NCI-H748 treated with DMSO at 0.1 percent for 48 hours (cell line): Measurements from ENCODE around the gene IFT20.

ENCODE experiments used
- DNase-seq: peaks from one replicate; lab custom pipeline; 2025; lab: John Stamatoyannopoulos, UW

Gene IFT20

DNA sequence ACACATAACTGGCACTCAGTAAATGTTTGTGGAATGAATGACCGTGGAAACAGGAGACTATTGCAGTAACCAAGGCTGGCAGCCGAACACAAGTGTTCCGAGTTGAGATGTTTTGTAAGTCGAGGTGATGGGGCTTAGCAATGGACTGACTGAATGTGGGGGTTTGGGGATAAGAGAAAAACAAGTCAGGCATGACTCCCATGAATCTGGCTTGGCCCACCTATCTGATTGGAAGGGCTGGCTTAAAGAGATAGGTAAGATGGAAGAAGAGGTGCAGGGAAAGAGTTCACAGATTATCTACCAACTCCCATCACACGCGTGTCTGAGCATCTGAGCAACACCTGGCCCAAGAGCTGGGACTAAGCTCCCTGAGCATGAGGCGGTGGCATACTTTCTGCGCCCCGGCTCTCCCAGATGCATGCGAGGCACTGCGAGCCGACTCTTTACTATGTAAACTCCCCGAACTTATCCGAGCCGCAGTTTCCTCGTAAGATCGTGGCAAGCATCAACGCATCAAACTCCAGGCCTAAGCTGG is 539 bp downstream of the IFT20 start:
- DNase-seq, result no peak

GRCh38 chr17:28334171-28334570 is 1.1 kb downstream of the IFT20 start:
- no peak for DNase-seq

DNA sequence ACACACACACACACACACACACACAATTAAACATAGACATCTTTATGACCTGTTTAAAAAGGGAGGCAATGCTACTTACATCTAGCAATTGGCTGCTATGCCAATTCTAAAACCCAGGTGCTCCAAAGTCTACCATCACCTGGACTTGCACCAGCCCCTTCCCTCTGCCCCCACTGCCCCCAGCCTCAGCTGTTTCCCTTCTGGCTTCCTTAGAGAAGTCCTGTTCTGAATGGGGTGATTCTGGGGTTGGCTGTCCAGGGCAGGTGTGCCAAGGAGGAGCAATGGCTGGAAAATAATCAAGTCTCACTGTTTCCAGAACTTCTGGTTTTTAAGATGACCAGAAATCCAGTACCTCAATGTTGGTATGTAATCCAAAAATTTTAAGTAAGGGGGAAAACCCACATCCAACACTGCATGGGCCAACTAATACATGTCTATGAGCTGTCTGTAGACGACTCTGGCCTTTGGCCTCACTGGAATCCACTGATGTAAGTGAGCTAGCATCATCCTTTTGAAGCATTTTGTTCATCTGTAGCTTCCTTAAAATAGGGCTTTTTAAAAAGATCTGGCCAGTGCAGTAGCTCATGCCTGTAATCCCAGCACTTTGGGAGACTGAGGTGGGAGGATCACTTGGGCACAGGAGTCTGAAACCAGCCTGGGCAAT is 2.1 kb downstream of the IFT20 start:
- no peak for DNase-seq

GRCh38 chr17:28331891-28332420 is 3.3 kb downstream of the IFT20 start:
- no peak for DNase-seq

DNA sequence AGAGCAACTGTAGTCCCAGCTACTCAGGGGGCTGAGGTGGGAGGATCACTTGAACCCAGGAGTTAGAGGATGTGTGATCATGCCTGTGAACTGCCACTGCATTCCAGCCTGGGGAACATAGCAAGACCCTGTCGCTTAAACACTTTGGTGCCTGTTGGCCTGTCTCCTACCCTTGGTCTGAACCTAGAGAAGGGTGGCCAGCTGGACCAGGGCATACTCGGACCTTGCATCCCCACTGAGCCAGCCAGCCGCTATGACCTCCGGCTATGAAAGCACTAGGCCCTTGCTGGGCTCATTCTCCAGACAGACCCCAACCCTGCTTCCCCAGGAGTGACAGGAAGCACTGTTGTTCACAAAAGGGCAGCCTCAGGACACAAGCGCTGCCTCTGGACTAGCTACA is 4.6 kb downstream of the IFT20 start:
- DNase-seq, result no peak

DNA sequence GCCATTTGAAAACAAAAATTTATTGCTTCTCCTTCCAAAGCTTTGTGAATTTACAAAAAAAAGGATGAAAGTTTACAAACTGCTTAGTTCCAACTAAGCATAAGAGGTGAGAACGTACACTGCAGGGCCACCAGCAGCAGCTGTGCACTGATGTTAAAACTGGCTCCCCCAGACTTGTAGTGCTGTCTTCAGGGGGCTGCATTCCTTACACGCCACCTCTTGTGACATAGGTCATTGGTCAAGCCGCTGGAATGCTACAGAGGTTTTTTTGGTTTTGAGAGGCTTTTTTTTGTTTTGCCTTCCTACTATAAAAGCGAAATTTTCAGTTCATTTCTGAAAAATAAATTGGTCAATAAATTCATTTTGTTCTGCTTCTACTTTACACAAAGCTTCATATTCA is 6.9 kb downstream of the IFT20 start:
- no peak for DNase-seq

GRCh38 chr17:28327709-28328108 is 7.6 kb downstream of the IFT20 start:
- no peak for DNase-seq

DNA sequence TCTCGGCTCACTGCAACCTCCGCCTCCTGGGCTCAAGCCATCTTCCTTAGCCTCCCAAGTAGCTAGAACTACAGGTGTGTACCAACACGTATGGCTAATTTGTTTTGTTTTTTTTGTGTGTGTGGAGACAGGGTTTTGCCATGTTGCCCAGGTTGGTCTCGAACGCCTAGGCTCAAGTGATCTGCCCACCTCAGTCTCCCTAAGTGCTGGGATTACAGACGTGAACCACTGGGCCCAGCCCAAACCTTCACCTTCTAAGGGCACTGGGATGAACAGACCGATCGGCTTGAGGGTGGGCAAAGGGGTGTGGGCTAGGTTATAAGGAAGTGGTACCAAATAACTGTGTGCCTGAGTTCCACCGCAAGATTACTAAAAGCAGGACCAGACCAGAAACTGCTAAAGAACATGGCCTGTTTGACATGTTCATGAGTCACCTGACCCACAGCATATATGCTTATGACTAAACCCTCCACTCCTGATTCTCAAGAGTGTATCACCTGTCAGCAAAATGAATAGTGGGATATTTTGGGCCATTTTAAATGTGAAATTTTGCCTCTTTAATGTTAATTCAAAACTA is 8.2 kb downstream of the IFT20 start:
- DNase-seq, result no peak

- DNase-seq, result no peak
Measured at GRCh38 chr17:28326114-28326513, 9.2 kb downstream of the IFT20 start.

DNA sequence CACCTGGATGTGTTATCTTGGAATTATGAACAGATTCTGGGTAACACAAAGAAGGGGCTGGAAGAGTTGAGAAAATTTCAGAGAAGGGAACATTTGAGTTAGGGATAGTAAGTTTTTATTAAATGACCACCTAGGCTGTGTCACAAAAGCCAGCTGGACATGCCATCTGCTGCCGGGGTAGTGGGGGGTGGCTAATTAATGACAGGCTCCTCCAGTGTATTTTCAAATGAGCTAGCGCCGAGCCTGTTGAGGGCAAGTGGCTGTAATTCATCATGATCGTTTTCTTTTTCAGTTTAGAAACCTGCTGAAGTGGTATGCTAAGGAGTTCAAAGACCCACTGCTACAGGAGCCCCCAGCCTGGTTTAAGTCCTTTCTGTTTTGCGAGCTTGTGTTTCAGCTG is 10.1 kb downstream of the IFT20 start:
- no peak for DNase-seq

DNA sequence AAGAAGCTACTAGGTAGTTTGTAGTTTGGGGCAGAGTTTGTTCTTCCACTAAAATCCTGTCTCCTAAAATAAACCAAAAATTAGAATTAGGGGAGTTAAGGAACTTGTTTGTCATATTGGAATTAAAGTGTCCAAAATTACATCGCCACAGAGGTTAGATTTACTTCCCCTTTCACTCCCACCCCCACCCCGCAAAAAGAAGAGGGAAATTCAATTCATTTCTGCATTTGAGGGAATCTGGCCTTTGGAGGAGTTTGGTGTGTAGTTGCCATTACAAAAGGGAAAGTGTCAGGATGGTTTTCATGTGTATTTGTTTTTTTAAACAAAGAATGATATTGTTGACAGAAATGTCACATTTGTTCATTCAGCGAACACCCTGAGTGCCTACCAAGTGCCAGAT is 10.5 kb downstream of the IFT20 start:
- DNase-seq, result no peak

DNA sequence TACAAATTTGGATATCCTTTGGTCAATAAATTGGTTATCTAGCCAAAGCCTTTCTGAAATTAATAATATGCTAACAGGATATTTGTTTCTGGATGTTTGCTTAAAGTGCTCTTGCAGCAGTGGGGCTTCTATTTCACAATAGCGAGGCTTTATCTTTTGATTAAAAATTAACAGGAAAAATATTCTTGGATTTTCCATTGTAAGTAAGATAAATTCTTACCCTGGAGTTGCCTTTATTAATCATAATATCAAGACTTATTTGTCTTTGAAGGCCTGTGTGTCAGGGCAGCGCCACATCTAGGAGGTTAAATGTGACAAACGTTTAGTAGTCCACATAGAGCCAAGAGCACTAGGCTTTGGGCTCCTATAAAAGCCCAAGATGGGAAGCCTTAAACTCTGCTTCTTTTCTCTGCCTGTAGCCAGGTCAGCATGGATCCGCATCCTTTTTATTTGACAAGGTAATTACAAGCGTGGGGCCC is 11.0 kb downstream of the IFT20 start:
- no peak for DNase-seq

GRCh38 chr17:28320215-28321061 is 14.8 kb downstream of the IFT20 start:
- DNase-seq, result no peak

GRCh38 chr17:28319598-28319935 is 15.7 kb downstream of the IFT20 start:
- no peak for DNase-seq

DNA sequence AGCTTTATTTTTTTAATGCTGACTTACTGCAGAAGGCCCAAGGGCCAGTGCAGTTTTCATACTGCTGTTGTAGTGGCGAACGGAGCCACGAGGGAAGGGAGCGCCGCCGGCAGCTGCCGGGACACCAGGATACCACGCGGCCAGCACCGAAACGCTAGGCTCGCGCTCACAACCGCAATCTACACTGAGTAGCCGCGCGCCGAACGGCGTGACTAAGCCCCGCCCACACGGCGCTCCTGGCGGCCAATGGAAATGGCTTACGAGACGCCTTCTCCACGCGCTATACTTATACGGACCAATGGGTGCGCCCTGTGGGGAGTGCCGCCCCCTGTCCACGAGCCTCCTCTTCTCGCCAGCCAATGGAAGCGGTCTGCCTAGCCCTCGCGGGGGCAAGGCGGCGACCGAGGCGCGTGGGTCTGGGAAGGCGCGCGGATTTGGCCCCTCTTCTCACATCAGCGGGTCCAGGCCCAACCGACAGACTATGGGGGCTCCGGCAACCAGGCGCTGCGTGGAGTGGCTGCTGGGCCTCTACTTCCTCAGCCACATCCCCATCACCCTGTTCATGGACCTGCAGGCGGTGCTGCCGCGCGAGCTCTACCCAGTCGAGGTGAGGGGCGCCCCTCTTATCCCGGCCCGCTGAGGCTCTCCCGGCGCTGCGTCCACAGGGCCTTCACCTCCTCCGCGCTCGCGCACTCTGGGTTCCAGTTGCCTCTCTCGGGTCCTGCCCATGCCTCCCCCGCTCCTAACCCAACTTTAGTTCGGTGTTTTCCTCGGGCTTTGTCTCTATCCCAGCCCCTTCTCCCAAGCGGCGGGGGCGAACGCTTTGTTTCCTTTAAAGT is 16.3 kb downstream of the IFT20 start, which contains the start of gene TMEM97:
Gene TMEM97, plus strand, starts transcription at position 442 of the 839 bp plus-strand sequence. Its CDS starts 40 bp downstream, at position 482.
- DNase-seq, result peak; percentile 97

- no peak for DNase-seq
Measured at GRCh38 chr17:28317966-28318758, 17.1 kb downstream of the IFT20 start.

DNA sequence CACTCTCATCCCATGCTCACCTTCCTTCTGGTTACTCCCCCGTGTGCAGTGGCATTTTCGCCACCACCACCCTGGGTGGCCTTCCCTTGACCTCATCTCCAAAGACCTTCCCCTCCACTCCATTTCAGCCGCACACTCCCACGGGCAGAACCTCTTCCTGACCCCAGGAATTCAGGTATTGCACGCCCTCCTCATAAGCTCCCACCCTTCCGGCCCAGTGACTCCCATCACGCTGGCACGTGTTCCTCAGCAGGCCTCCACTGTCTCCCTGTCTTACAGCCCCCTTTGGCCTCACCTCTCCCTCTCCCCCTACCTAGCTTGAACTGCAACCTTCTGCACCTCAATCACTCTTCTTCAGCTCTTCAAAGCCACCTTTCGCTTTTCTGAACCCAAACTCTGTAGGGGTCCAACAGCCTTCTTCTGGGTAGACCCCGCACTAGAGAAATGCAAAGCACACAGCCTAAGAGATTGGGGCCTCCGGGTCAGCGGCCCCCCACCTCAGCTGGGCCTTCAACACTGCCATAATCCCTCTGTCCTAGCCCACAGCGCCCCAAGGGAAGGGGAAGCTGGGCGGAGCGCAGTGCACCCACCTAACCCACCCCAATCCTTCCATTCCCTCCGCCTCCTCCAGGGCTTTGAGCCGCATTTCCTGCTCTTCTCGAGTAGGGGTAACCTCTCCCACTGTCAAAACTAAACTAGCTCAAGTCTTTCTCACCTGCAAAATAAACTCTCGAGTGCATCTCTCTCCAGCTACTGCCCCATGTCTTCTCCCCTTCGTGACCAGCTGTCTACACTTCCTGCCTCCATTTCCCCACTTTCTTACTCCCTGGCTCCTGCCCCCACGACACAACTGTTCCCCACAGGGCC is 17.9 kb downstream of the IFT20 start:
- no peak for DNase-seq

GRCh38 chr17:28315846-28316705 is 19.2 kb downstream of the IFT20 start:
- DNase-seq, result no peak

- DNase-seq, result no peak
Measured at GRCh38 chr17:28313841-28314240, 21.4 kb downstream of the IFT20 start.
